Occipital lobe (tissue), 2 donors: ENCODE data around the gene MRPS23. TPM values are rescaled to one million over a fixed set of nuclear protein-coding genes. Genes with fewer than 3 reads are reported as not detected.

Source experiments
- DNase-seq: peaks from one replicate; lab custom pipeline; 2025; lab: John Stamatoyannopoulos, UW
- total RNA-seq: library from RNA; depleted of rRNA; stranded (reverse); fragments of >200 nt; gene quantifications from one replicate; pipeline ENCODE4 v1.2.3, GENCODE V29; 2014

Gene MRPS23
- 27.9 TPM for total RNA-seq

GRCh38 chr17:57849874-57850754 is at the start of gene MRPS23:
Gene MRPS23, minus strand, starts transcription at chr17:57850044. Its CDS starts 34 bp downstream, at chr17:57850010.
- DNase-seq = peak; percentile 99

- no peak for DNase-seq
Measured at GRCh38 chr17:57899391-57899790, 49.5 kb upstream of the MRPS23 start.

- peak; percentile 28 for DNase-seq
Measured at GRCh38 chr17:57898487-57899311, 48.9 kb upstream of the MRPS23 start.

GRCh38 chr17:57895382-57896060 is 45.7 kb upstream of the MRPS23 start:
- no peak for DNase-seq

GRCh38 chr17:57894848-57895247 is 45.0 kb upstream of the MRPS23 start:
- DNase-seq = no peak

GRCh38 chr17:57892820-57893595 is 43.2 kb upstream of the MRPS23 start:
- DNase-seq = peak; percentile 73

- peak; percentile 41 for DNase-seq
Measured at GRCh38 chr17:57892146-57892819, 42.4 kb upstream of the MRPS23 start.

GRCh38 chr17:57890857-57891232 is 41.0 kb upstream of the MRPS23 start:
- no peak for DNase-seq

GRCh38 chr17:57889892-57890856 is 40.3 kb upstream of the MRPS23 start:
- peak; percentile 42 for DNase-seq

GRCh38 chr17:57889252-57889651 is 39.4 kb upstream of the MRPS23 start:
- DNase-seq = no peak

- no peak for DNase-seq
Measured at GRCh38 chr17:57888311-57889216, 38.7 kb upstream of the MRPS23 start.

- no peak for DNase-seq
Measured at GRCh38 chr17:57887161-57887560, 37.3 kb upstream of the MRPS23 start.

GRCh38 chr17:57886020-57886419 is 36.2 kb upstream of the MRPS23 start:
- DNase-seq = no peak

- DNase-seq = no peak
Measured at GRCh38 chr17:57885148-57885915, 35.5 kb upstream of the MRPS23 start.

- DNase-seq = no peak
Measured at GRCh38 chr17:57881783-57882351, 32.0 kb upstream of the MRPS23 start.

GRCh38 chr17:57881143-57881542 is 31.3 kb upstream of the MRPS23 start:
- DNase-seq = no peak

GRCh38 chr17:57880086-57880456 is 30.2 kb upstream of the MRPS23 start:
- no peak for DNase-seq
